ENCODE data around the gene MTCL3.

DNA sequence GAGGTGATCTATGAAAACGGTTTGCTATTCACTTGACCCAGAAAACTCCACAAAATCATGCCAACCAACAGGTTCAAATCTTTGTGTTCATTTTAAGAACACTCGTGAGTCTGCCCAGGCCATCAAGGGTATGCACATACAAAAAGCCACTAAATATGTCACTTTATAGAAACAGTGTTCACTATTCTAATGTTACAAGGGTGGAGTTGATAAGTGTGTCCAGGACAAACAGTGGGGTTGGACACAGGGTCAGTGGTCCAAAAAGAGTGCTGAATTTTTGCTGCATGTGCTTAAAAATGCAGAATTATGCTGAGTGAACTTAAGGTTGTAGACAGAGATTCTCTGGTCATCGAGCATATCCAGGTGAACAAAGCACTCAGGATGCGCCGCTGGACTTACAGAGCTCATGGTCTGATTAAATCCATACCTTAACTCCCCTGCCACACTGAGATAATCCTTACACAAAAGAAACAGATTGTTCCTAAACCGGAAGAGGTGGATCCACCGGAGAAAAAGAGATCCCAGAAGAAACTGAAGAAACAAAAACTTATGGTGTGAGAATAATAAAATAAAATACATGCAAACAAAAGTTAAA, 83.4 kb downstream of the MTCL3 start:
- TF ChIP-seq, protein P1, sequence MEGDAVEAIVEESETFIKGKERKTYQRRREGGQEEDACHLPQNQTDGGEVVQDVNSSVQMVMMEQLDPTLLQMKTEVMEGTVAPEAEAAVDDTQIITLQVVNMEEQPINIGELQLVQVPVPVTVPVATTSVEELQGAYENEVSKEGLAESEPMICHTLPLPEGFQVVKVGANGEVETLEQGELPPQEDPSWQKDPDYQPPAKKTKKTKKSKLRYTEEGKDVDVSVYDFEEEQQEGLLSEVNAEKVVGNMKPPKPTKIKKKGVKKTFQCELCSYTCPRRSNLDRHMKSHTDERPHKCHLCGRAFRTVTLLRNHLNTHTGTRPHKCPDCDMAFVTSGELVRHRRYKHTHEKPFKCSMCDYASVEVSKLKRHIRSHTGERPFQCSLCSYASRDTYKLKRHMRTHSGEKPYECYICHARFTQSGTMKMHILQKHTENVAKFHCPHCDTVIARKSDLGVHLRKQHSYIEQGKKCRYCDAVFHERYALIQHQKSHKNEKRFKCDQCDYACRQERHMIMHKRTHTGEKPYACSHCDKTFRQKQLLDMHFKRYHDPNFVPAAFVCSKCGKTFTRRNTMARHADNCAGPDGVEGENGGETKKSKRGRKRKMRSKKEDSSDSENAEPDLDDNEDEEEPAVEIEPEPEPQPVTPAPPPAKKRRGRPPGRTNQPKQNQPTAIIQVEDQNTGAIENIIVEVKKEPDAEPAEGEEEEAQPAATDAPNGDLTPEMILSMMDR (IDR thresholded peaks at IDR 0.05; ENCODE audit: borderline replicate concordance, extremely low read depth, low read length, poor library complexity, severe bottlenecking) = no peak
- TF ChIP-seq EZH2 (IDR thresholded peaks at IDR 0.05; ENCODE audit: borderline replicate concordance, low read depth, low read length, severe bottlenecking) = no peak
